HG03342 (cell line): ENCODE measurements around the gene PHACTR1.

ENCODE experiments used
- ATAC-seq: cut with Tn5 transposase; IDR thresholded peaks from one replicate; pipeline ENCODE4 v1.9.1; 2021; ENCODE audit warnings: mild to moderate bottlenecking, moderate library complexity; ENCODE audit not compliant: unreplicated experiment

Gene PHACTR1

DNA sequence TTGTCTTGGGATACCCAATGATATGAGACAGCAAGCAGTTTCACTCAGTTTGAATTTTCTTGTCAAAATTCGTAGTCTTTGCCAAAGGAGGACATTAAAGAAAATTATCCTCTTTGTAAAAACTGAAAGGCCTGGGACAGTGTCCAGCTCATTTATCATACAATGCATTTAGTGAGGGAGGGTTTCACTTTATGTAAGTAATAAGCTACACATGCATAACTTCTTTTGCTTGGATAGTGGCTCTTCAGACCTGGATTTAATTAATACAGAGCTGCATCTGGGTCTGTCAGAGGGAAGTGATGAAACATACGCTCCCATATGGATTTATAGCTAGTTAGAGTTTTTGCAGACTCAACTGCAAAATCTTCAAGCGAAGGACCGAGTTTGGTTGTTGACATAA, 175.6 kb downstream of the PHACTR1 start:
- ATAC-seq, result no peak

DNA sequence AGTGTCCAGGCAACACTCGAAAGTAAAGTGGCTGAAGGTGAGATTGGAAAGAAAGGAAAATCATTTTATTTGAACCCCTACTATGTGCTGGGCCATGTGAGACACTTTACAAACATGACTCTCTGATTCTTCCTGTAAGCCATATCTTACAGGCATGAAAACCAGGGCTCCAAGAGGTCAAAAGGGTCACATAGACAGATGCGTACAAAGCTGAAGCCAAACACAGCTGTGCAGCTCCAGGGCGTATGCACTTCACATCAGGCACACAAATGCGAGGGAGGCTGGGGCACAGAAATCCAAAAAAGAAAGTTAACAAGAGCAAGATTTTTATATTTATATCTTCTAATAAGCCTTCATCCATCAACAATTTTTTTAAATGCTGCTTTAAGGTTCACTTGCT, 176.5 kb downstream of the PHACTR1 start:
- ATAC-seq, result no peak

- ATAC-seq, result no peak
Measured at GRCh38 chr6:12895721-12896120, 179.2 kb downstream of the PHACTR1 start.

GRCh38 chr6:12896208-12896733, 179.7 kb downstream of the PHACTR1 start:
- no peak for ATAC-seq

DNA sequence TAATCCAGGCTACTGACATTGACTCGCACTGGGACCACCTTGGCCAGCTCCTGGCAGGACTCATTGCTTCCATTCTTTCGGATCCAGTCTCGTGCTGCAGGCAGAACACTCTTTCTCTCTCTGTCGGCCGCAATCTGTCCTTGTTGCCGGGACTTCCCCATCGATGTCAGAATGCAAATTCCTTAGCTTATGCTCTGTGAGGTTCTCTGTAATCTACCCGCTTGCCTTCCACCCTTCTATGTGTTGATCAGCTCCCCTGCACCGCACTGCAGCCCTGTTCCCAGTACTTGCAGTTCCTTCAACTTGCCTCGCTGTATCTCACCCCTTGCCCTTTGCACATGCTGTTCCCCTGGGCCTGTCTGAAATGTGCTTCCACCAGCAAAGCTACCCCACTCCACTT, 182.0 kb downstream of the PHACTR1 start:
- no peak for ATAC-seq

DNA sequence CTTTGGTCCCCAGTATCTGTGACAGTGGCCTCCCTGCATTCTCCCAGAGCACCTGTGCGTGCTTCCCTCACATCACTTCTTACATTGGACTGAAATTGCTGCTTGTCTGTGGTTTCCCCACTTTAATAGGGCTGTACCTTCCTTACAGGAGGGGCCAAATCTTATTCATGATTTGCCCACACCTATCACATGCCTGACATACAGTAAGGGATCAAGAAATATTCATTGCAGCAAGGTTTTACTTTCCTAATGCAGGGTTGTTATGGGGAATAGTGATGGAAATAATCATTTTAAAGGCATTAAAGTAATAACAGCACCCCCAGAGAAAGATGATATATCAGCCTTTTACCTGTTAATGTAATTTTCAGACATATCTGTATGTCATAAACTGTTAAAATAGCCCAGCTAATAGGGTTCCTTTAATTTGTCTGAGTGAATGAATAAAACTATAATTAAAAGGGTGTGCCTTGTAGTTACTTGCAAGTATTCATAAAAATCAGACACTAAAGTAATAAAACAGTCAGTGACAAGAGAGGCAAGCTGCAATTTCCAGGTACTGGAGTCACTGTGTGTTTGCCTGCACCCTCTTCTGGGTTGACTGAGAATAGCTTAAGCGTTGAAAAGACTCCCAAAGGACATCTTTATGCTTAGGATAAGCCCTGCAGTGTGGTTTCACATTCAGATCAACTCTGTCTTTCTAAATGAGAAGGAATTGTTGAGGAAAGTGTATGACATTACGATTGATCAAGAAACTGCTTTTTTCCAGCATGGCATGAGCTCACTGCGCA, 182.7 kb downstream of the PHACTR1 start:
- no peak for ATAC-seq

GRCh38 chr6:12903246-12903645, 186.7 kb downstream of the PHACTR1 start:
- no peak for ATAC-seq

- no peak for ATAC-seq
Measured at GRCh38 chr6:12909833-12910232, 193.3 kb downstream of the PHACTR1 start.

GRCh38 chr6:12911427-12911826, 194.9 kb downstream of the PHACTR1 start:
- ATAC-seq, result no peak

GRCh38 chr6:12913201-12913600, 196.6 kb downstream of the PHACTR1 start:
- ATAC-seq, result no peak

DNA sequence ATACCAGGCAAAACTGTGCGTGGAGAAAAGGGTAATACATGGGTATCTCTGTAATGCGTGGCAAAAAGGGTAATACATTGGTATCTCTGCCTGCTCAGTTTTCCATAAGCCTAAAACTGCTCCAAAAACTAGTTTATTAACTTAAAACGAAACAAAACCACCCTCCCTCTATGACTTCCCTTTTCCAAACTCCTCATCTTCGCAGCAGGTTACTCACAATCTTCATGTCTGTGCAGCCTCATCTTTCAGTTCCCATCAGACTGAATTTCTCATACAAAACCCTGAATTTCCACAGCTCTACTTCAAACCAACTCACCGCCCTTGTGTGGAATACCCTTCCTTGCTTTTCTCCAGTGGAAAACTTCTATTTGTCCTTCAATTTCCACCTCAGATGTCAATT, 199.4 kb downstream of the PHACTR1 start:
- ATAC-seq, result no peak

GRCh38 chr6:12916420-12917136, 200.0 kb downstream of the PHACTR1 start:
- ATAC-seq, result no peak

- no peak for ATAC-seq
Measured at GRCh38 chr6:12921467-12921866, 204.9 kb downstream of the PHACTR1 start.

DNA sequence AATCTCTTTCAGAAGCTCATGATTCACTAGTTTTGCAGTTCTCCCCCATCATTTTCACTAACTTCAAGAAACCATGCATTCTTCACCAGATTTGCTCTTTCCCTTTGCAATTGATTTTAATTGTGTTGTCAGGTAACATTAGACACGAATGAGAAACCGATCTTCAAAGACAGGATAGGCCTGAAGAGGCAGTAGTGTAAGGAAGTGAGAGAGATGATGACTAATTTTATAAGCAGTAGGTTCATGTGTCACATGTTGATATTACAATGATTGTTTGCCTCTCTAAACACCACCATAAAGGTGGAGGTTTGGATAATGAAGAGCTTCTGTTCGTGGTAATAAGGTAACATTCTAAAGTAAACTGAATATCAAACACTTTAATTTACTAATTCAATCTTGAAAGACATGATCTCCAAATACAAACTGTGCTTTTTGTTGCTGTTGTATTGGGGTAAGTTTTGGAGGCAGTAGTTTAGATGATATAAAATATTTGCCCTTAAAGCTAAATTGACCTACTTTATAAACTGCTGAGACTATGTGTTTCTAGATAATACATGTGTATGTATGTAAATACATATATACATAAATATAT, 207.2 kb downstream of the PHACTR1 start:
- ATAC-seq, result no peak

GRCh38 chr6:12924911-12925310, 208.3 kb downstream of the PHACTR1 start:
- ATAC-seq, result no peak

- ATAC-seq, result no peak
Measured at GRCh38 chr6:12927746-12928145, 211.2 kb downstream of the PHACTR1 start.

DNA sequence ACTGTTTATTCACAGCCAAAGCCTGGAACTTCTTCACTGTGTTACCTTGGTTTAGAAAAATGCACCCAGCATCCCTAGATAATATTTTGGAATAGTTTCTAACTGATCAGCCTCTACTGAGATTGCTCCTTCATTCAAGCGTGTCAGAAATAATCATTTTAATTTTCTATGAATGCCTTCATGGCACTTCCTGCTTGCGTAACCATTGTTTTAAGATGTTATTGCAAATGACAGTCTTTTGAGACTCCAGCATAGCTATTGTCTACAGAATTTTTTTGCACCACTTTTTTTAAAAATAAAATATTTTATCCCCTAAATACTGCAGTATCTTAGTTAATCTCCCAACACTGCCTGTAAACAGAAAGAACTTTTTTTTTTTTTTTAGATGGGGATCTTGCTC, 213.1 kb downstream of the PHACTR1 start:
- no peak for ATAC-seq

- no peak for ATAC-seq
Measured at GRCh38 chr6:12931639-12932038, 215.1 kb downstream of the PHACTR1 start.

DNA sequence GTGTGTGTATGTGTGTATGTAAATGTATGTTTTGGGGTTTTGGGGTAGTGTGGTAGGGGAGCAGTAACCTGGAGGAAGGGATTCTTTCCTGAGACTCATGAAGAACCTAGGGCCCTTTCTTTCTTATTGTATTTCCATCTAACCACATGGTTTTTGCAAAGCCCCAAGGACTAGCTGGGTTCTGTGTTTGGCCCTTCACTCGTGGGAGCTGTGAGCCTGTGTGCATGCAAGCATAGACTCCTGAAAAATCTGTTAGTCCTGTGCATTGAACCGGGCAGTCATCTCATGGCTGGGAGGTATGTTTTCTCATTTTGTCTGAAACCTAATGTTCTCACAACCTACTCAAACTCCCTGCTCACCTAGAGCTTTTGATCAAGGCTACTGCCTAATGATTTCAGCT, 219.1 kb downstream of the PHACTR1 start:
- no peak for ATAC-seq

DNA sequence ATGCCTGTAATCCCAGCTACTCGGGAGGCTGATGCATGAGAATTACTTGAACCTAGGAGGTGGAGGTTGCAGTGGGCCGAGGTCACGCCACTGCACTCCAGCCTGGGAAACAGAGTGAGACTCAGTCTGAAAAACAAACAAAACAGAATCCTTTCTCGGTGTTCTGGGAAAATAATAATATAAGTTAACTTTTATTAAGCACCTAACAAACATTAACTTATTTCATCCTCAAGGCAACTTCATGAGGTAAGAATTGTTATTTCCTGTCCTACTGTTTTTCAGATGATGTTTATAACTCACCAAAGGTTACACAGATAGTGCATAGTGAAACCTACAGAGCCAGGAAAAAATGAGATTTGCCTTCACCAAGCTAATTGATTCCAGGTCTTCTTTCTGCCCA, 221.4 kb downstream of the PHACTR1 start:
- no peak for ATAC-seq

DNA sequence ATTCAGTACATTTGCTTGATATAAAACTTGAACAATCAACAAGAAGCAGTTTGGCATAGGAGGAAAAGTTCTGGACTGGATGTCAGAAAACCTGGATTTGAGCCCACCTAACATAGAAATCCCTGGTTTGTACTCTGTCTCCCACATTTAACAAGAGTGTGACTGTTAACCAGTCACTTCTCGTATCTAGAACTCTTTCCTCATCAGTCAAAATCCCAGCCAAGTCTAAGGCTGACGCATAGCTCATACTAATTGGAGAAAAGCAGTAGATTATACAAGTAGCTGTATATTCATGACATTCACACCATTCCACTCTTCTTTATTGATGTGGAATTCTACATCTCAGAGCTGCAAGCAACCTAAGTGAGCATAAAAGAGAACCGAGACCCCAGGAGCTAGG, 222.7 kb downstream of the PHACTR1 start:
- no peak for ATAC-seq

DNA sequence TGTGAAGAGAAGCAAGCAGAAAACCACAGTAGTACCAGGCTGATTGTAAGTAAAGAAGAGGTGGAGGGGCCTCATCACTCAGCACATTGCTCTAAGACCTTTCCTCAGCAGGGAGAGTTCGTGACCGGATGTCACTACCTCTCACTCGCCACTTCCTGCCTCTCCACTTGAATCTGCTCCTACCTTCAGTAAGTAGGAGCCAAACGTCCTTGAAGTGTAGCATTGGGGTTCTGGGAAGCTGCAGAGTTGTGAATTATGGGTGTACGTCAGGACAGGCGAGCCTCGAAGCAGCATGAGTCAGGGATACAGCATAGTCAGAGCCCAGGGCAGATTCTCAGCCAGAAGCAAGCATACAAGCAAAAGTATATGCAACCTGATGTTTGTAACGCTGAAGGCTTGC, 224.9 kb downstream of the PHACTR1 start:
- no peak for ATAC-seq
